DOHH2 (cell line): Measurements from ENCODE around the gene IGSF3.

ENCODE experiments used
- H3F3A ChIP-seq: fragments of 200-600 bp; sonication (generic), shearing (Covaris generic); 2 replicates; pipeline ENCODE4 v1.6.0; 2016; ENCODE audit warnings: antibody characterized with exemption, mild to moderate bottlenecking; ENCODE audit not compliant: control insufficient read depth, insufficient read depth
- H3K27ac ChIP-seq: fragments of 200-600 bp; sonication (generic); 2 replicates; pipeline ENCODE4 v1.5.1; 2014; ENCODE audit warnings: low read depth, mild to moderate bottlenecking, low read length, moderate library complexity
- H3K27me3 ChIP-seq: fragments of 200-600 bp; sonication (generic); 2 replicates; pipeline ENCODE4 v1.6.1; 2014; ENCODE audit warnings: mild to moderate bottlenecking, low read length, mixed read lengths; ENCODE audit not compliant: control insufficient read depth
- H3K36me3 ChIP-seq: fragments of 200-600 bp; sonication (generic); 2 replicates; pipeline ENCODE4 v1.6.1; 2014; ENCODE audit warnings: mild to moderate bottlenecking, low read length, moderate library complexity, mixed read lengths; ENCODE audit not compliant: control insufficient read depth
- H3K4me1 ChIP-seq: fragments of 200-600 bp; sonication (generic); 2 replicates; pipeline ENCODE4 v1.6.1; 2014; ENCODE audit warnings: mild to moderate bottlenecking, low read length, mixed read lengths; ENCODE audit not compliant: control insufficient read depth
- H3K4me2 ChIP-seq: fragments of 200-600 bp; sonication (generic); 2 replicates; pipeline ENCODE4 v1.6.0; 2014; ENCODE audit warnings: mild to moderate bottlenecking, low read length, moderate library complexity
- H3K4me3 ChIP-seq: fragments of 200-600 bp; sonication (generic); 2 replicates; pipeline ENCODE4 v1.5.1; 2014; ENCODE audit warnings: mild to moderate bottlenecking, low read length, mixed read lengths
- H3K79me2 ChIP-seq: fragments of 200-600 bp; sonication (generic); 2 replicates; pipeline ENCODE4 v1.6.1; 2014; ENCODE audit warnings: mild to moderate bottlenecking, low read length, mixed read lengths; ENCODE audit not compliant: control insufficient read depth
- H3K9me2 ChIP-seq: fragments of 200-600 bp; sonication (generic); replicated peaks from 2 replicates; pipeline ENCODE4 v1.6.1; 2014; ENCODE audit warnings: mild to moderate bottlenecking, low read length, mixed read lengths; ENCODE audit not compliant: control insufficient read depth
- H3K9me3 ChIP-seq: fragments of 200-600 bp; sonication (generic); 2 replicates; pipeline ENCODE4 v1.6.1; 2014; ENCODE audit warnings: antibody characterized with exemption, low read length, mixed read lengths; ENCODE audit not compliant: control insufficient read depth, insufficient read depth
- H4K20me1 ChIP-seq: fragments of 200-600 bp; sonication (generic); 2 replicates; pipeline ENCODE4 v1.6.0; 2014; ENCODE audit warnings: low read depth, mild to moderate bottlenecking, antibody characterized with exemption, low read length, moderate library complexity; ENCODE audit not compliant: control insufficient read depth, insufficient read depth
- EZH2phosphoT487 ChIP-seq: fragments of 200-600 bp; sonication (generic); IDR thresholded peaks from 2 replicates; pipeline ENCODE4 v1.6.1; 2017; ENCODE audit warnings: borderline replicate concordance, mild to moderate bottlenecking, antibody characterized with exemption, low read length, moderate library complexity, mixed read lengths
- TF ChIP-seq, protein P1 (sequence below): fragments of 200-600 bp; sonication (generic); IDR thresholded peaks from one replicate; pipeline ENCODE4 v1.5.1; 2014; ENCODE audit warnings: antibody characterized with exemption, mild to moderate bottlenecking, low read depth, low read length; ENCODE audit not compliant: poor library complexity, severe bottlenecking

Gene IGSF3

DNA sequence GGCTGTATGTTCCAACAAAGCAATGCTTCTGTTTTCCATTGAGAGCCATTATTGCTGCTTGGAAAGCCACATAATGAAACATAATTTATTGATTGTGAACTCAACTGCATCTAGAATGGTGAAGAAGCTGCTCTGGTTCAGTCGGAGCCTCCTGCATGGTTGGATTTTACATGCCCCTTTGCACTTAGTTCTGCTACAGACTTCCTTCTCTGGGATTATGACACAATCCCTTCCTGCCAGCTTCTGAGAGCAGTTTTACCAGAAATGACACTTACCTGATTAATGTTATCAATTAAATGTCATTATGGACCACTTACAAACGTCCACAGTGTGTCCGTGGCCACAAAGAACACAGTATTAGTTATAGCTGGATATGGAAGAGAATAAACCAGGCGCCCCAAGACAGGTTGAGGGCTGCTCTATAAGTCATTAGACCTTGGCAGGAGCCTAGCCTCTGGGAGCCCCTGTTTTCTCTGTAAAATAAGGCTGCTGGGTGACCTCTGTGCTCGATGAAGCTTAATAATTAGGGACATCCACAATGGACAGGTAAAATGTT, 89.7 kb downstream of the IGSF3 start:
- TF ChIP-seq, protein P1, sequence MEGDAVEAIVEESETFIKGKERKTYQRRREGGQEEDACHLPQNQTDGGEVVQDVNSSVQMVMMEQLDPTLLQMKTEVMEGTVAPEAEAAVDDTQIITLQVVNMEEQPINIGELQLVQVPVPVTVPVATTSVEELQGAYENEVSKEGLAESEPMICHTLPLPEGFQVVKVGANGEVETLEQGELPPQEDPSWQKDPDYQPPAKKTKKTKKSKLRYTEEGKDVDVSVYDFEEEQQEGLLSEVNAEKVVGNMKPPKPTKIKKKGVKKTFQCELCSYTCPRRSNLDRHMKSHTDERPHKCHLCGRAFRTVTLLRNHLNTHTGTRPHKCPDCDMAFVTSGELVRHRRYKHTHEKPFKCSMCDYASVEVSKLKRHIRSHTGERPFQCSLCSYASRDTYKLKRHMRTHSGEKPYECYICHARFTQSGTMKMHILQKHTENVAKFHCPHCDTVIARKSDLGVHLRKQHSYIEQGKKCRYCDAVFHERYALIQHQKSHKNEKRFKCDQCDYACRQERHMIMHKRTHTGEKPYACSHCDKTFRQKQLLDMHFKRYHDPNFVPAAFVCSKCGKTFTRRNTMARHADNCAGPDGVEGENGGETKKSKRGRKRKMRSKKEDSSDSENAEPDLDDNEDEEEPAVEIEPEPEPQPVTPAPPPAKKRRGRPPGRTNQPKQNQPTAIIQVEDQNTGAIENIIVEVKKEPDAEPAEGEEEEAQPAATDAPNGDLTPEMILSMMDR, result no peak
- no peak for TF ChIP-seq EZH2phosphoT487
- no peaks in the 10 kb centered on the region for H3K79me2 ChIP-seq
- no peaks in the 10 kb centered on the region for H3F3A ChIP-seq
- H3K36me3 ChIP-seq, result no peaks in the 10 kb centered on the region
- H3K4me3 ChIP-seq, result no peak overlapping the region
- no peak overlapping the region for H3K4me2 ChIP-seq
- H3K27ac ChIP-seq, result no peak overlapping the region
- H3K9me2 ChIP-seq, result no peaks in the 10 kb centered on the region
- no peaks in the 10 kb centered on the region for H3K9me3 ChIP-seq
- peaks cover 28% of the 10 kb centered on the region for H3K27me3 ChIP-seq
- H3K4me1 ChIP-seq, result no peaks in the 10 kb centered on the region; the same call in 1 of the 2 replicates
- no peaks in the 10 kb centered on the region for H4K20me1 ChIP-seq

GRCh38 chr1:116574581-116575291, 92.8 kb downstream of the IGSF3 start:
- Histone ChIP-seq H3K36me3 (no peaks in the 10 kb centered on the region), H3K9me2 (no peaks in the 10 kb centered on the region), H3K9me3 (no peaks in the 10 kb centered on the region), H4K20me1 (no peaks in the 10 kb centered on the region), H3K4me1 (peaks cover 12% of the 10 kb centered on the region), H3K4me3 (no peak overlapping the region), H3K4me2 (no peak overlapping the region), H3K79me2 (no peaks in the 10 kb centered on the region), H3K27ac (no peak overlapping the region), H3F3A (no peaks in the 10 kb centered on the region), H3K27me3 (peaks cover 47% of the 10 kb centered on the region)
- no peak for TF ChIP-seq EZH2phosphoT487
- TF ChIP-seq, protein P1, result peak; percentile 89

DNA sequence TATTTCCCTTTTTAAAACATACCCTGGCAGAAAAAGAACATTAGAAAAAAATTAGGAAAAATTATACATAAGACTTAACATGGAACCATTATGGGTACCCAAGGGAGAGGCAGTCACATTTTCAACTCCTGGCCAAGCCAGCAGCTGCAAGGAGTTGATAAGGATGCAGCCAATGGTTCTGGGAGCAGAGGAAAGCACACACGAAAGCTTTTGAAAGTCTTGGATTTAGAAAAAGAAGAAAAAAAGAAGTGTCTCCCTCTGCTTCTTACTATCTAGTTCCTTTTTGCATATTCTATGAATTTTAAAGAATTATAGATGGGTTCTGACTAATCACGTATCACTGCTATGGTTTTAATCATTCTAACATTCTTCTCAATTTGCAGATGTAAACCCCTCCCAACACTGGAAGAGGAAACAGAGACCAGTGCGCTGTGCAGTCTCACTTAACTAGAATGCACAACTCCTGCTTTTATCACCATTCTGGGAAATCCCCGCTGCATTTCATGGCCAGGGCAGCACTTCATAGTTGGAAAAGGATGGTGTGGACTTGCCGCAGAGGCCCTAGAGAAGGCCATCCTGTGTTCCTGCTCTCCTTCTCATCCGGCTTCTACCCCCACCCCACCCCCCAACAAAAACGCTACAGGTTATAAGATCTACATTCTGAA, 94.0 kb downstream of the IGSF3 start:
- no peaks in the 10 kb centered on the region for H3K36me3 ChIP-seq
- no peaks in the 10 kb centered on the region for H3F3A ChIP-seq
- no peaks in the 10 kb centered on the region for H4K20me1 ChIP-seq
- peaks cover 13% of the 10 kb centered on the region for H3K4me1 ChIP-seq
- no peaks in the 10 kb centered on the region for H3K9me3 ChIP-seq
- TF ChIP-seq, protein P1, result no peak
- H3K9me2 ChIP-seq, result no peaks in the 10 kb centered on the region
- H3K27me3 ChIP-seq, result peaks cover 44% of the 10 kb centered on the region
- H3K4me3 ChIP-seq, result no peak overlapping the region
- no peak overlapping the region for H3K4me2 ChIP-seq
- no peak overlapping the region for H3K27ac ChIP-seq
- H3K79me2 ChIP-seq, result no peaks in the 10 kb centered on the region
